ENCODE measurements around the gene RPL31.

GRCh38 chr2:100977511-100977910 is 24.6 kb upstream of the RPL31 start:
- TF ChIP-seq CTCF (IDR thresholded peaks at IDR 0.05) (no peak), SIN3A (IDR thresholded peaks at IDR 0.05; ENCODE audit: borderline replicate concordance, insufficient read depth, low read depth, low read length) (no peak), POLR2AphosphoS5 (IDR thresholded peaks at IDR 0.05; ENCODE audit: low read depth, low read length) (no peak), TCF7L2 (IDR thresholded peaks at IDR 0.05; ENCODE audit: low read depth, low read length) (no peak)

Data from Panc1 (cell line).